ENCODE measurements around the gene NEK5. TPM values are rescaled to one million over a fixed set of nuclear protein-coding genes. Genes with fewer than 3 reads are reported as not detected.

Gene NEK5
- total RNA-seq, 1 donor from 2014 or later: 0.97 TPM

- Mint-ChIP-seq H3K27ac (ENCODE audit: unreplicated experiment) (peak overlapping the region; percentile 89), H3K9me3 (ENCODE audit: unreplicated experiment) (no peaks in the 10 kb centered on the region), H3K4me3 (ENCODE audit: unreplicated experiment) (no peak overlapping the region), H3K4me1 (ENCODE audit: unreplicated experiment) (peaks cover 22% of the 10 kb centered on the region), H3K36me3 (ENCODE audit: low read depth, unreplicated experiment) (no peaks in the 10 kb centered on the region), H3K27me3 (ENCODE audit: unreplicated experiment) (peaks cover 3% of the 10 kb centered on the region)
- no peak for DNase-seq (ENCODE audit: low spot score)
- TF ChIP-seq CTCF (IDR thresholded peaks at IDR 0.05; ENCODE audit: unreplicated experiment): no peak
Observed at GRCh38 chr13:52118595-52118994, 10.3 kb downstream of the NEK5 start.

- no peaks in the 10 kb centered on the region for H3K36me3 Mint-ChIP-seq (ENCODE audit: low read depth, unreplicated experiment)
Observed at GRCh38 chr13:52118095-52118494, 10.8 kb downstream of the NEK5 start.

GRCh38 chr13:52112591-52112990, 16.3 kb downstream of the NEK5 start:
- peaks cover 3% of the 10 kb centered on the region for H3K27me3 Mint-ChIP-seq (ENCODE audit: unreplicated experiment)
- no peak overlapping the region for H3K4me3 Mint-ChIP-seq (ENCODE audit: unreplicated experiment)
- no peak for DNase-seq (ENCODE audit: low spot score)
- no peaks in the 10 kb centered on the region for H3K9me3 Mint-ChIP-seq (ENCODE audit: unreplicated experiment)
- H3K4me1 Mint-ChIP-seq (ENCODE audit: unreplicated experiment): peaks cover 3% of the 10 kb centered on the region
- TF ChIP-seq CTCF (IDR thresholded peaks at IDR 0.05; ENCODE audit: unreplicated experiment): no peak
- no peak overlapping the region for H3K27ac Mint-ChIP-seq (ENCODE audit: unreplicated experiment)
- H3K36me3 Mint-ChIP-seq (ENCODE audit: low read depth, unreplicated experiment): no peaks in the 10 kb centered on the region

More at GRCh38 chr13:52118095-52118494, 10.8 kb downstream of the NEK5 start:
- no peak for TF ChIP-seq CTCF (IDR thresholded peaks at IDR 0.05; ENCODE audit: unreplicated experiment)
- no peak overlapping the region for H3K4me3 Mint-ChIP-seq (ENCODE audit: unreplicated experiment)
- peaks cover 22% of the 10 kb centered on the region for H3K4me1 Mint-ChIP-seq (ENCODE audit: unreplicated experiment)
- H3K27ac Mint-ChIP-seq (ENCODE audit: unreplicated experiment): peak overlapping the region; percentile 89
- H3K9me3 Mint-ChIP-seq (ENCODE audit: unreplicated experiment): no peaks in the 10 kb centered on the region
- DNase-seq (ENCODE audit: low spot score): no peak
- peaks cover 3% of the 10 kb centered on the region for H3K27me3 Mint-ChIP-seq (ENCODE audit: unreplicated experiment)

- TF ChIP-seq CTCF (IDR thresholded peaks at IDR 0.05; ENCODE audit: unreplicated experiment): no peak
- H3K27me3 Mint-ChIP-seq (ENCODE audit: unreplicated experiment): peaks cover under 1% of the 10 kb centered on the region
- no peak overlapping the region for H3K27ac Mint-ChIP-seq (ENCODE audit: unreplicated experiment)
- no peak for DNase-seq (ENCODE audit: low spot score)
- H3K4me1 Mint-ChIP-seq (ENCODE audit: unreplicated experiment): peaks cover 2% of the 10 kb centered on the region
- H3K36me3 Mint-ChIP-seq (ENCODE audit: low read depth, unreplicated experiment): no peaks in the 10 kb centered on the region
- no peak overlapping the region for H3K4me3 Mint-ChIP-seq (ENCODE audit: unreplicated experiment)
- H3K9me3 Mint-ChIP-seq (ENCODE audit: unreplicated experiment): no peaks in the 10 kb centered on the region
Observed at GRCh38 chr13:52109116-52109670, 19.7 kb downstream of the NEK5 start.

GRCh38 chr13:52105841-52106240, 23.0 kb downstream of the NEK5 start:
- H3K36me3 Mint-ChIP-seq (ENCODE audit: low read depth, unreplicated experiment): no peaks in the 10 kb centered on the region
- no peak for DNase-seq (ENCODE audit: low spot score)
- peaks cover 2% of the 10 kb centered on the region for H3K4me1 Mint-ChIP-seq (ENCODE audit: unreplicated experiment)
- no peaks in the 10 kb centered on the region for H3K9me3 Mint-ChIP-seq (ENCODE audit: unreplicated experiment)
- H3K27ac Mint-ChIP-seq (ENCODE audit: unreplicated experiment): no peak overlapping the region
- H3K4me3 Mint-ChIP-seq (ENCODE audit: unreplicated experiment): no peak overlapping the region
- H3K27me3 Mint-ChIP-seq (ENCODE audit: unreplicated experiment): no peaks in the 10 kb centered on the region
- no peak for TF ChIP-seq CTCF (IDR thresholded peaks at IDR 0.05; ENCODE audit: unreplicated experiment)
